Glutamatergic neuron (in vitro differentiated cells): Measurements from ENCODE around the gene COL6A5. TPM values are rescaled to one million over a fixed set of nuclear protein-coding genes. Genes with fewer than 3 reads are reported as not detected.

ENCODE experiments used
- DNase-seq: peaks from one replicate; pipeline ENCODE4 v3.0.0; 2022
- H3K27ac Mint-ChIP-seq: one replicate; pipeline ENCODE4 v1.8.0; 2020; ENCODE audit warnings: mild to moderate bottlenecking, mixed read lengths, inconsistent platforms; ENCODE audit not compliant: unreplicated experiment
- H3K27me3 Mint-ChIP-seq: one replicate; pipeline ENCODE4 v1.8.0; 2020; ENCODE audit warnings: mild to moderate bottlenecking, moderate library complexity, mixed read lengths, inconsistent platforms; ENCODE audit not compliant: unreplicated experiment
- H3K36me3 Mint-ChIP-seq: one replicate; pipeline ENCODE4 v1.8.0; 2020; ENCODE audit warnings: mild to moderate bottlenecking, mixed read lengths, inconsistent platforms; ENCODE audit not compliant: unreplicated experiment
- H3K4me1 Mint-ChIP-seq: one replicate; pipeline ENCODE4 v1.8.0; 2020; ENCODE audit warnings: mild to moderate bottlenecking, low read depth, mixed read lengths, inconsistent platforms; ENCODE audit not compliant: unreplicated experiment
- H3K4me3 Mint-ChIP-seq: one replicate; pipeline ENCODE4 v1.8.0; 2020; ENCODE audit warnings: mild to moderate bottlenecking, mixed read lengths, inconsistent platforms; ENCODE audit not compliant: unreplicated experiment
- H3K9me3 Mint-ChIP-seq: one replicate; pipeline ENCODE4 v1.8.0; 2020; ENCODE audit warnings: mild to moderate bottlenecking, moderate library complexity, mixed read lengths, inconsistent platforms; ENCODE audit not compliant: unreplicated experiment
- total RNA-seq: library from RNA; stranded (reverse); fragmentation: NEBNext Ultra II Directional; extraction: Animal tissue kit (Norgen Biotek cat#: 25700); gene quantifications from one replicate; pipeline ENCODE4 v1.2.1, GENCODE V29; 2021; ENCODE audit not compliant: unreplicated experiment
- TF ChIP-seq, protein P1 (sequence below): fragments of 200-600 bp; sonication (generic); IDR thresholded peaks from one replicate; pipeline ENCODE4 v1.5.0; 2021; ENCODE audit not compliant: partially characterized antibody, unreplicated experiment

The COL6A5 gene
- total RNA-seq, 1 donor from 2014 or later, result not detected

GRCh38 chr3:130529486-130530215 lies 184.2 kb downstream of the COL6A5 start:
- TF ChIP-seq, protein P1, sequence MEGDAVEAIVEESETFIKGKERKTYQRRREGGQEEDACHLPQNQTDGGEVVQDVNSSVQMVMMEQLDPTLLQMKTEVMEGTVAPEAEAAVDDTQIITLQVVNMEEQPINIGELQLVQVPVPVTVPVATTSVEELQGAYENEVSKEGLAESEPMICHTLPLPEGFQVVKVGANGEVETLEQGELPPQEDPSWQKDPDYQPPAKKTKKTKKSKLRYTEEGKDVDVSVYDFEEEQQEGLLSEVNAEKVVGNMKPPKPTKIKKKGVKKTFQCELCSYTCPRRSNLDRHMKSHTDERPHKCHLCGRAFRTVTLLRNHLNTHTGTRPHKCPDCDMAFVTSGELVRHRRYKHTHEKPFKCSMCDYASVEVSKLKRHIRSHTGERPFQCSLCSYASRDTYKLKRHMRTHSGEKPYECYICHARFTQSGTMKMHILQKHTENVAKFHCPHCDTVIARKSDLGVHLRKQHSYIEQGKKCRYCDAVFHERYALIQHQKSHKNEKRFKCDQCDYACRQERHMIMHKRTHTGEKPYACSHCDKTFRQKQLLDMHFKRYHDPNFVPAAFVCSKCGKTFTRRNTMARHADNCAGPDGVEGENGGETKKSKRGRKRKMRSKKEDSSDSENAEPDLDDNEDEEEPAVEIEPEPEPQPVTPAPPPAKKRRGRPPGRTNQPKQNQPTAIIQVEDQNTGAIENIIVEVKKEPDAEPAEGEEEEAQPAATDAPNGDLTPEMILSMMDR, result no peak

GRCh38 chr3:130533247-130533646 lies 187.8 kb downstream of the COL6A5 start:
- TF ChIP-seq, protein P1, result no peak
- Mint-ChIP-seq H3K4me1 (peaks cover 8% of the 10 kb centered on the region), H3K27ac (no peak overlapping the region), H3K27me3 (peaks cover 2% of the 10 kb centered on the region), H3K36me3 (no peaks in the 10 kb centered on the region), H3K9me3 (peaks cover 6% of the 10 kb centered on the region), H3K4me3 (no peak overlapping the region)
- no peak for DNase-seq

More at GRCh38 chr3:130529486-130530215, 184.2 kb downstream of the COL6A5 start:
- no peak for DNase-seq
- Mint-ChIP-seq H3K9me3 (peaks cover 6% of the 10 kb centered on the region), H3K4me3 (no peak overlapping the region), H3K27me3 (peaks cover 2% of the 10 kb centered on the region), H3K27ac (no peak overlapping the region), H3K4me1 (peaks cover 8% of the 10 kb centered on the region), H3K36me3 (no peaks in the 10 kb centered on the region)

Other genes starting within 250 kb of the COL6A5 start
- 0.25 TPM for gene COL6A6, start 171.5 kb downstream of the COL6A5 start, total RNA-seq